HepG2 (cell line): Measurements from ENCODE around the gene DDX43. TPM values are rescaled to one million over a fixed set of nuclear protein-coding genes. Genes with fewer than 3 reads are reported as not detected.
A peak's percentile ranks its signal among the peaks of the same experiment; 100 is the strongest.

ENCODE experiments used
- ATF7 ChIP-seq, 2 experiments: fragments of 450-650 bp in 1 of 2; sonication (generic) in 1 of 2; formaldehyde crosslinking in 1 of 2; IDR thresholded peaks; 2 replicates each; pipeline versions ENCODE4 v1.4.0 to v1.6.1; 2016 to 2020; ENCODE audit warnings: antibody characterized with exemption in 1 of 2, mild to moderate bottlenecking in 1 of 2, missing genetic modification reagents in 1 of 2
- FLYWCH1 ChIP-seq: sonication (generic); formaldehyde crosslinking; IDR thresholded peaks from 2 replicates; pipeline ENCODE4 v1.8.1; 2023; ENCODE audit warnings: mild to moderate bottlenecking, missing genetic modification reagents
- FOXA3 ChIP-seq: IDR thresholded peaks from 2 replicates; pipeline ENCODE4 v1.6.1; 2016; ENCODE audit warnings: missing genetic modification reagents, missing compliant biosample characterization
- GATAD2A ChIP-seq: IDR thresholded peaks from 2 replicates; pipeline ENCODE4 v1.6.1; 2016
- HNF4A ChIP-seq: sonication (generic); formaldehyde crosslinking; IDR thresholded peaks from 2 replicates; pipeline ENCODE4 v1.4.0; 2020; ENCODE audit warnings: missing genetic modification reagents
- MAFK ChIP-seq, 2 experiments: IDR thresholded peaks in 1 of 2; conservative IDR thresholded peaks in 1 of 2; 2 replicates each; pipeline ENCODE4 v1.6.1; 2011; ENCODE audit warnings: improper control_type of control experiment in 2 of 2, low read length in 2 of 2
- RXRA ChIP-seq: sonication (generic); formaldehyde crosslinking; IDR thresholded peaks from 2 replicates; pipeline ENCODE4 v1.5.1; 2020; ENCODE audit warnings: missing genetic modification reagents
- SAP130 ChIP-seq: IDR thresholded peaks from 2 replicates; pipeline ENCODE4 v1.6.1; 2016; ENCODE audit warnings: low read depth
- U2AF2 ChIP-seq: fragments of 200-400 bp; formaldehyde crosslinking; IDR thresholded peaks from 2 replicates; pipeline ENCODE4 v1.6.1; 2017; ENCODE audit warnings: low read depth, mild to moderate bottlenecking, low read length
- ZFP1 ChIP-seq: IDR thresholded peaks from 2 replicates; pipeline ENCODE4 v1.6.1; 2016
- ZNF12 ChIP-seq: sonication (generic); formaldehyde crosslinking; IDR thresholded peaks from 2 replicates; pipeline ENCODE4 v1.5.0; 2020; ENCODE audit warnings: missing genetic modification reagents
- ZNF296 ChIP-seq: sonication (generic); formaldehyde crosslinking; conservative IDR thresholded peaks from 2 replicates; pipeline ENCODE4 v1.5.0; 2020; ENCODE audit warnings: mild to moderate bottlenecking, missing genetic modification reagents
- ZNF33A ChIP-seq: sonication (generic); formaldehyde crosslinking; IDR thresholded peaks from 2 replicates; pipeline ENCODE4 v1.5.1; 2020; ENCODE audit warnings: missing genetic modification reagents, mild to moderate bottlenecking, moderate library complexity, borderline replicate concordance
- ZNF660 ChIP-seq: sonication (generic); formaldehyde crosslinking; IDR thresholded peaks from 2 replicates; pipeline ENCODE4 v1.5.1; 2020; ENCODE audit warnings: mild to moderate bottlenecking, low read depth, missing genetic modification reagents, borderline replicate concordance
- polyA plus RNA-seq, 8 experiments: library from polyadenylated mRNA; depleted of rRNA in 3 of 8; stranded (reverse) in 7 of 8; unstranded in 1 of 8; fragments of >200 nt; fragmentation: Illumina TruSeq in 4 of 8; extraction: Trizol in 4 of 8; gene quantifications; 2 replicates each; pipeline versions ENCODE4 v1.2.1 to v1.2.3, GENCODE V29; 2011 to 2016; ENCODE audit warnings: low read depth in 4 of 8, missing spikeins in 1 of 8, mixed read lengths in 1 of 8; ENCODE audit not compliant: insufficient read depth in 1 of 8
- total RNA-seq, 5 experiments: library from RNA; depleted of rRNA; stranded (reverse); fragments of >200 nt; fragmentation: Illumina TruSeq; extraction: Trizol; gene quantifications; 2 replicates each; pipeline ENCODE4 v1.2.3, GENCODE V29; 2016; ENCODE audit warnings: low read depth in 1 of 5
- TF ChIP-seq, protein P1 (sequence below): sonication (generic); formaldehyde crosslinking; IDR thresholded peaks from 2 replicates; pipeline ENCODE4 v1.4.0; 2020; ENCODE audit warnings: missing genetic modification reagents
- TF ChIP-seq, protein P2 (sequence below): sonication (generic); formaldehyde crosslinking; IDR thresholded peaks from 2 replicates; pipeline ENCODE4 v1.4.0; 2020; ENCODE audit warnings: mild to moderate bottlenecking, missing genetic modification reagents, borderline replicate concordance
- TF ChIP-seq, protein P3 (sequence below), 2 experiments: fragments of 450-650 bp in 1 of 2; sonication (generic) in 1 of 2; formaldehyde crosslinking; IDR thresholded peaks; 2 replicates each; pipeline versions ENCODE4 v1.5.0 to v1.8.0; 2020 to 2022; ENCODE audit warnings: mild to moderate bottlenecking in 1 of 2, missing genetic modification reagents in 1 of 2

Gene DDX43
- total and polyA plus RNA-seq, 2 of the 13 experiments (the other 11 are each of a cell fraction or from before 2014, with no cell fraction given): not detected

DNA sequence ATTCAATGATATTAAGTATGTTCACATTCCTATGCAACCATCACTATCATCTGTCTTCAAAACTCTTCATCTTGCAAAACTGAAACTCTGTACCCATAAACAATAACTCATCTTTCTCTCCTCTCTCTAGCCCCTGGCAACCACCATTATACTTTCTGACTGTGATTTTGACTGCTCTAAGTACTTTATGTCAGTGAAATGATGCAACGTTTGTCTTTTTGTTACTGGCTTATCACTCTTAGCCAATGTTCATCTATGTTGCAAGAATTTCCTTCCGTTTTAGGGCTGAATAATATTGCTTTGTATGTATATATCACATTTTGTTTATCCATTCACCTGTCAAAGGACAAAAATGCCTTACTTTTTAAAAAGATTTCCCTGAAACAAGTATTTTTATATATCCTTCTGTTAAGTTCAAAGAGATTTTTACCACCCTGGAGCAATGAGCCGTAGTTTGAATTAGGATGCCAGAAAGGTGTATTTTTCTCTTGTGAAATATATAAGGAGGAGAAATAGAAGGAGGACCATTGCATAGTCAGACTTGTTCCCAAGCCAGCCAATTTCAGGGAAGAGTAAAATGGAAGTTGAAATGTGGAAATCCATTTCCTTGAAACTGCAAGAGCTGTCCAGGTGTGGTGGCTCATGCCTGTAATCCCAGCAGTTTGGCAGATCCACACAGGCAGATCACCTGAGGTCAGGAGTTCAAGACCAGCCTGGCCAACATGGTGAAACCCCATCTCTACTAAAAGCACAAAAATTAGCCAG lies 61.4 kb downstream of the DDX43 start (continued):
- TF ChIP-seq SAP130 (CRISPR knock-in tag) (0 out of 2 replicates have a peak, but pooled peaks have one; percentile 11), U2AF2 (no peak), MAFK (conservative IDR thresholded peaks at IDR 0.05 in 1 of 2, IDR thresholded peaks at IDR 0.05 in 1 of 2; ENCODE audit: low read length in 2 of 2) (0 out of 4 replicates have a peak, but pooled peaks of 1 of the 2 experiments have one; percentile 3), RXRA (CRISPR knock-in tag) (no peak), HNF4A (0 out of 2 replicates have a peak, but pooled peaks have one; percentile 17), GATAD2A (CRISPR knock-in tag) (peak; percentile 65), ZFP1 (CRISPR knock-in tag) (no peak), ZNF660 (CRISPR knock-in tag) (no peak), ZNF12 (CRISPR knock-in tag) (0 out of 2 replicates have a peak, but pooled peaks have one; percentile 36), ATF7 (IDR thresholded peaks at IDR 0.05) (peak; percentile 30; the same call in 1 of the 2 replicates), ATF7 (CRISPR knock-in tag; IDR thresholded peaks at IDR 0.05) (no peak), FOXA3 (peak; percentile 34), FLYWCH1 (CRISPR knock-in tag) (no peak), ZNF33A (CRISPR knock-in tag) (no peak), ZNF296 (CRISPR knock-in tag) (no peak)
- TF ChIP-seq, protein P1, sequence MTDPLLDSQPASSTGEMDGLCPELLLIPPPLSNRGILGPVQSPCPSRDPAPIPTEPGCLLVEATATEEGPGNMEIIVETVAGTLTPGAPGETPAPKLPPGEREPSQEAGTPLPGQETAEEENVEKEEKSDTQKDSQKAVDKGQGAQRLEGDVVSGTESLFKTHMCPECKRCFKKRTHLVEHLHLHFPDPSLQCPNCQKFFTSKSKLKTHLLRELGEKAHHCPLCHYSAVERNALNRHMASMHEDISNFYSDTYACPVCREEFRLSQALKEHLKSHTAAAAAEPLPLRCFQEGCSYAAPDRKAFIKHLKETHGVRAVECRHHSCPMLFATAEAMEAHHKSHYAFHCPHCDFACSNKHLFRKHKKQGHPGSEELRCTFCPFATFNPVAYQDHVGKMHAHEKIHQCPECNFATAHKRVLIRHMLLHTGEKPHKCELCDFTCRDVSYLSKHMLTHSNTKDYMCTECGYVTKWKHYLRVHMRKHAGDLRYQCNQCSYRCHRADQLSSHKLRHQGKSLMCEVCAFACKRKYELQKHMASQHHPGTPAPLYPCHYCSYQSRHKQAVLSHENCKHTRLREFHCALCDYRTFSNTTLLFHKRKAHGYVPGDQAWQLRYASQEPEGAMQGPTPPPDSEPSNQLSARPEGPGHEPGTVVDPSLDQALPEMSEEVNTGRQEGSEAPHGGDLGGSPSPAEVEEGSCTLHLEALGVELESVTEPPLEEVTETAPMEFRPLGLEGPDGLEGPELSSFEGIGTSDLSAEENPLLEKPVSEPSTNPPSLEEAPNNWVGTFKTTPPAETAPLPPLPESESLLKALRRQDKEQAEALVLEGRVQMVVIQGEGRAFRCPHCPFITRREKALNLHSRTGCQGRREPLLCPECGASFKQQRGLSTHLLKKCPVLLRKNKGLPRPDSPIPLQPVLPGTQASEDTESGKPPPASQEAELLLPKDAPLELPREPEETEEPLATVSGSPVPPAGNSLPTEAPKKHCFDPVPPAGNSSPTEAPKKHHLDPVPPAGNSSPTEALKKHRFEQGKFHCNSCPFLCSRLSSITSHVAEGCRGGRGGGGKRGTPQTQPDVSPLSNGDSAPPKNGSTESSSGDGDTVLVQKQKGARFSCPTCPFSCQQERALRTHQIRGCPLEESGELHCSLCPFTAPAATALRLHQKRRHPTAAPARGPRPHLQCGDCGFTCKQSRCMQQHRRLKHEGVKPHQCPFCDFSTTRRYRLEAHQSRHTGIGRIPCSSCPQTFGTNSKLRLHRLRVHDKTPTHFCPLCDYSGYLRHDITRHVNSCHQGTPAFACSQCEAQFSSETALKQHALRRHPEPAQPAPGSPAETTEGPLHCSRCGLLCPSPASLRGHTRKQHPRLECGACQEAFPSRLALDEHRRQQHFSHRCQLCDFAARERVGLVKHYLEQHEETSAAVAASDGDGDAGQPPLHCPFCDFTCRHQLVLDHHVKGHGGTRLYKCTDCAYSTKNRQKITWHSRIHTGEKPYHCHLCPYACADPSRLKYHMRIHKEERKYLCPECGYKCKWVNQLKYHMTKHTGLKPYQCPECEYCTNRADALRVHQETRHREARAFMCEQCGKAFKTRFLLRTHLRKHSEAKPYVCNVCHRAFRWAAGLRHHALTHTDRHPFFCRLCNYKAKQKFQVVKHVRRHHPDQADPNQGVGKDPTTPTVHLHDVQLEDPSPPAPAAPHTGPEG: no peak
- TF ChIP-seq, protein P2, sequence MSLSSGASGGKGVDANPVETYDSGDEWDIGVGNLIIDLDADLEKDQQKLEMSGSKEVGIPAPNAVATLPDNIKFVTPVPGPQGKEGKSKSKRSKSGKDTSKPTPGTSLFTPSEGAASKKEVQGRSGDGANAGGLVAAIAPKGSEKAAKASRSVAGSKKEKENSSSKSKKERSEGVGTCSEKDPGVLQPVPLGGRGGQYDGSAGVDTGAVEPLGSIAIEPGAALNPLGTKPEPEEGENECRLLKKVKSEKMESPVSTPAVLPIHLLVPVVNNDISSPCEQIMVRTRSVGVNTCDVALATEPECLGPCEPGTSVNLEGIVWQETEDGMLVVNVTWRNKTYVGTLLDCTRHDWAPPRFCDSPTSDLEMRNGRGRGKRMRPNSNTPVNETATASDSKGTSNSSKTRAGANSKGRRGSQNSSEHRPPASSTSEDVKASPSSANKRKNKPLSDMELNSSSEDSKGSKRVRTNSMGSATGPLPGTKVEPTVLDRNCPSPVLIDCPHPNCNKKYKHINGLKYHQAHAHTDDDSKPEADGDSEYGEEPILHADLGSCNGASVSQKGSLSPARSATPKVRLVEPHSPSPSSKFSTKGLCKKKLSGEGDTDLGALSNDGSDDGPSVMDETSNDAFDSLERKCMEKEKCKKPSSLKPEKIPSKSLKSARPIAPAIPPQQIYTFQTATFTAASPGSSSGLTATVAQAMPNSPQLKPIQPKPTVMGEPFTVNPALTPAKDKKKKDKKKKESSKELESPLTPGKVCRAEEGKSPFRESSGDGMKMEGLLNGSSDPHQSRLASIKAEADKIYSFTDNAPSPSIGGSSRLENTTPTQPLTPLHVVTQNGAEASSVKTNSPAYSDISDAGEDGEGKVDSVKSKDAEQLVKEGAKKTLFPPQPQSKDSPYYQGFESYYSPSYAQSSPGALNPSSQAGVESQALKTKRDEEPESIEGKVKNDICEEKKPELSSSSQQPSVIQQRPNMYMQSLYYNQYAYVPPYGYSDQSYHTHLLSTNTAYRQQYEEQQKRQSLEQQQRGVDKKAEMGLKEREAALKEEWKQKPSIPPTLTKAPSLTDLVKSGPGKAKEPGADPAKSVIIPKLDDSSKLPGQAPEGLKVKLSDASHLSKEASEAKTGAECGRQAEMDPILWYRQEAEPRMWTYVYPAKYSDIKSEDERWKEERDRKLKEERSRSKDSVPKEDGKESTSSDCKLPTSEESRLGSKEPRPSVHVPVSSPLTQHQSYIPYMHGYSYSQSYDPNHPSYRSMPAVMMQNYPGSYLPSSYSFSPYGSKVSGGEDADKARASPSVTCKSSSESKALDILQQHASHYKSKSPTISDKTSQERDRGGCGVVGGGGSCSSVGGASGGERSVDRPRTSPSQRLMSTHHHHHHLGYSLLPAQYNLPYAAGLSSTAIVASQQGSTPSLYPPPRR (CRISPR knock-in tag): no peak
- TF ChIP-seq, protein P3, sequence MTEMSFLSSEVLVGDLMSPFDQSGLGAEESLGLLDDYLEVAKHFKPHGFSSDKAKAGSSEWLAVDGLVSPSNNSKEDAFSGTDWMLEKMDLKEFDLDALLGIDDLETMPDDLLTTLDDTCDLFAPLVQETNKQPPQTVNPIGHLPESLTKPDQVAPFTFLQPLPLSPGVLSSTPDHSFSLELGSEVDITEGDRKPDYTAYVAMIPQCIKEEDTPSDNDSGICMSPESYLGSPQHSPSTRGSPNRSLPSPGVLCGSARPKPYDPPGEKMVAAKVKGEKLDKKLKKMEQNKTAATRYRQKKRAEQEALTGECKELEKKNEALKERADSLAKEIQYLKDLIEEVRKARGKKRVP (CRISPR knock-in tag; IDR thresholded peaks at IDR 0.05): peak in 1 of 2 experiments; percentile 96; a peak in 2 of 4 replicates
